Vagina (tissue), 2 donors: ENCODE results near the gene TMEM205. TPM values are rescaled to one million over a fixed set of nuclear protein-coding genes. Genes with fewer than 3 reads are reported as not detected.

Experiments used
- DNase-seq, 2 donors: peaks; one replicate each; pipeline ENCODE4 v3.0.0-alpha.2; 2017; ENCODE audit errors: extremely low spot score in 2 of 2
- H3K27ac ChIP-seq: fragments of 200-600 bp; sonication (generic); one replicate; pipeline ENCODE4 v1.5.1; 2019
- H3K27me3 ChIP-seq: fragments of 200-600 bp; sonication (generic); one replicate; pipeline ENCODE4 v1.5.1; 2019
- H3K36me3 ChIP-seq, 2 donors: fragments of 200-600 bp; sonication (generic); one replicate each; pipeline ENCODE4 v1.5.1; 2017 to 2019
- H3K4me1 ChIP-seq: fragments of 200-600 bp; sonication (generic); one replicate; pipeline ENCODE4 v1.5.1; 2019
- H3K4me3 ChIP-seq, 2 donors: fragments of 200-600 bp; sonication (generic); 1 replicate in 1 of 2; 2 replicates in 1 of 2; pipeline ENCODE4 v1.5.1; 2016 to 2019
- H3K9me3 ChIP-seq: fragments of 200-600 bp; sonication (generic); one replicate; pipeline ENCODE4 v1.5.1; 2019
- CTCF ChIP-seq, 3 experiments: fragments of 450-650 bp in 2 of 3; fragments of 200-600 bp in 1 of 3; sonication (generic) in 1 of 3; IDR thresholded peaks; one replicate each; pipeline ENCODE4 v1.5.1; 2017 to 2019; ENCODE audit warnings: antibody characterized with exemption in 3 of 3, mild to moderate bottlenecking in 2 of 3, moderate library complexity in 2 of 3
- POLR2A ChIP-seq, 2 donors: fragments of 450-650 bp; IDR thresholded peaks; one replicate each; pipeline ENCODE4 v1.6.1; 2017; ENCODE audit warnings: antibody characterized with exemption in 2 of 2, mild to moderate bottlenecking in 2 of 2, moderate library complexity in 2 of 2
- POLR2AphosphoS5 ChIP-seq, 2 donors: sonication (generic); formaldehyde crosslinking; IDR thresholded peaks; one replicate each; pipeline ENCODE4 v1.9.0; 2017; ENCODE audit warnings: antibody characterized with exemption in 2 of 2, mild to moderate bottlenecking in 2 of 2, low read depth in 1 of 2; ENCODE audit not compliant: insufficient read depth in 1 of 2
- intact Hi-C: fragments of 100-400 bp; cut with DNase I; formaldehyde crosslinking; loops from one replicate; pipeline ENCODE4 v1.15.1; 2023
- total RNA-seq: library from RNA; depleted of rRNA; stranded (reverse); fragments of >200 nt; gene quantifications from one replicate; pipeline ENCODE4 v1.2.3, GENCODE V29; 2016

TMEM205 gene
- total RNA-seq, 1 donor from 2014 or later = 173 TPM

- no peak for TF ChIP-seq POLR2AphosphoS5 (IDR thresholded peaks at IDR 0.05; ENCODE audit: insufficient read depth in 1 of 2, low read depth in 1 of 2)
- Histone ChIP-seq H3K27ac (no peak overlapping the region), H3K27me3 (no peaks in the 10 kb centered on the region), H3K4me1 (peaks cover 17% of the 10 kb centered on the region), H3K36me3 (no peaks in the 10 kb centered on the region), H3K9me3 (no peaks in the 10 kb centered on the region), H3K4me3 (no peak overlapping the region)
- DNase-seq = no peak
- intact Hi-C loops = no loop called here
These were observed 24.7 kb upstream of the TMEM205 start for GRCh38 chr19:11370744-11371143.

GRCh38 chr19:11367528-11367927, 21.5 kb upstream of the TMEM205 start:
- H3K27me3 ChIP-seq = no peaks in the 10 kb centered on the region
- intact Hi-C loops = no loop called here
- no peaks in the 10 kb centered on the region for H3K4me1 ChIP-seq
- DNase-seq = no peak
- no peak for TF ChIP-seq POLR2A (IDR thresholded peaks at IDR 0.05)
- no peaks in the 10 kb centered on the region for H3K9me3 ChIP-seq
- H3K36me3 ChIP-seq = peaks cover 0 to 3% of the 10 kb centered on the region in 2 donors
- H3K27ac ChIP-seq = no peak overlapping the region
- no peak overlapping the region for H3K4me3 ChIP-seq

- no peak for DNase-seq
- H3K27me3 ChIP-seq = no peaks in the 10 kb centered on the region
- no peak overlapping the region for H3K4me3 ChIP-seq
- no peak for TF ChIP-seq POLR2A (IDR thresholded peaks at IDR 0.05)
- no peak for TF ChIP-seq POLR2AphosphoS5 (IDR thresholded peaks at IDR 0.05; ENCODE audit: insufficient read depth in 1 of 2, low read depth in 1 of 2)
- no peak for TF ChIP-seq CTCF (IDR thresholded peaks at IDR 0.05)
- H3K9me3 ChIP-seq = no peaks in the 10 kb centered on the region
- H3K4me1 ChIP-seq = peaks cover 10% of the 10 kb centered on the region
- intact Hi-C loops = no loop called here
- H3K36me3 ChIP-seq = peaks cover 0 to 5% of the 10 kb centered on the region in 2 donors
- H3K27ac ChIP-seq = no peak overlapping the region
These were observed 19.6 kb upstream of the TMEM205 start for GRCh38 chr19:11365557-11366117.

- H3K4me1 ChIP-seq = peaks cover 11% of the 10 kb centered on the region
- DNase-seq = no peak
- no peak overlapping the region for H3K4me3 ChIP-seq
- no peaks in the 10 kb centered on the region for H3K9me3 ChIP-seq
- intact Hi-C loops = no loop called here
- TF ChIP-seq CTCF (IDR thresholded peaks at IDR 0.05) (no peak), POLR2A (IDR thresholded peaks at IDR 0.05) (no peak), POLR2AphosphoS5 (IDR thresholded peaks at IDR 0.05; ENCODE audit: insufficient read depth in 1 of 2, low read depth in 1 of 2) (no peak)
- H3K27ac ChIP-seq = no peak overlapping the region
- H3K27me3 ChIP-seq = no peaks in the 10 kb centered on the region
- H3K36me3 ChIP-seq = peaks cover 0 to 5% of the 10 kb centered on the region in 2 donors
These were observed 18.9 kb upstream of the TMEM205 start for GRCh38 chr19:11364935-11365334.

GRCh38 chr19:11364296-11364904, 18.3 kb upstream of the TMEM205 start:
- Histone ChIP-seq H3K9me3 (no peaks in the 10 kb centered on the region), H3K4me3 (no peak overlapping the region), H3K27ac (no peak overlapping the region), H3K27me3 (no peaks in the 10 kb centered on the region), H3K36me3 (peaks cover 0 to 5% of the 10 kb centered on the region in 2 donors), H3K4me1 (peaks cover 11% of the 10 kb centered on the region)
- no peak for DNase-seq
- TF ChIP-seq POLR2A (IDR thresholded peaks at IDR 0.05) (no peak), CTCF (IDR thresholded peaks at IDR 0.05) (no peak), POLR2AphosphoS5 (IDR thresholded peaks at IDR 0.05; ENCODE audit: insufficient read depth in 1 of 2, low read depth in 1 of 2) (no peak)
- intact Hi-C loops = no loop called here

GRCh38 chr19:11363881-11364280, 17.8 kb upstream of the TMEM205 start:
- no peaks in the 10 kb centered on the region for H3K27me3 ChIP-seq
- H3K36me3 ChIP-seq = peaks cover 0 to 5% of the 10 kb centered on the region in 2 donors
- H3K4me1 ChIP-seq = peaks cover 11% of the 10 kb centered on the region
- H3K4me3 ChIP-seq = no peak overlapping the region
- DNase-seq = no peak
- no peak overlapping the region for H3K27ac ChIP-seq
- H3K9me3 ChIP-seq = no peaks in the 10 kb centered on the region
- intact Hi-C loops = no loop called here
- no peak for TF ChIP-seq POLR2AphosphoS5 (IDR thresholded peaks at IDR 0.05; ENCODE audit: insufficient read depth in 1 of 2, low read depth in 1 of 2)
